MM.1S (cell line): ENCODE data around the gene CAMK1G.

ENCODE experiments used
- DNase-seq: peaks from one replicate; pipeline ENCODE4 v3.0.0-alpha.2; 2015
- H2AFZ ChIP-seq: fragments of 300-600 bp; sonication (generic); 2 replicates; pipeline ENCODE4 v1.6.0; 2016; ENCODE audit warnings: antibody characterized with exemption, low read length
- H3F3A ChIP-seq: fragments of 300-600 bp; sonication (generic); 2 replicates; pipeline ENCODE4 v1.6.1; 2016; ENCODE audit warnings: mild to moderate bottlenecking, antibody characterized with exemption, low read length, moderate library complexity, mixed read lengths; ENCODE audit not compliant: insufficient read depth
- H3K27ac ChIP-seq: fragments of 300-600 bp; sonication (generic); 2 replicates; pipeline ENCODE4 v1.5.1; 2016; ENCODE audit warnings: mild to moderate bottlenecking, low read length
- H3K27me3 ChIP-seq: fragments of 300-600 bp; sonication (generic); replicated peaks from 2 replicates; pipeline ENCODE4 v1.6.0; 2016; ENCODE audit warnings: low read length; ENCODE audit not compliant: insufficient read depth
- H3K36me3 ChIP-seq: fragments of 300-600 bp; sonication (generic); replicated peaks from 2 replicates; pipeline ENCODE4 v1.6.1; 2016; ENCODE audit warnings: mild to moderate bottlenecking, low read length, mixed read lengths; ENCODE audit not compliant: insufficient read depth
- H3K4me1 ChIP-seq: fragments of 300-600 bp; sonication (generic); 2 replicates; pipeline ENCODE4 v1.6.1; 2016; ENCODE audit warnings: low read length, mixed read lengths
- H3K4me2 ChIP-seq: fragments of 300-600 bp; sonication (generic); 2 replicates; pipeline ENCODE4 v1.6.0; 2016; ENCODE audit warnings: low read depth, low read length
- H3K4me3 ChIP-seq: fragments of 300-600 bp; sonication (generic); 2 replicates; pipeline ENCODE4 v1.5.1; 2016; ENCODE audit warnings: low read length, mixed read lengths
- H3K79me2 ChIP-seq: fragments of 300-600 bp; sonication (generic); 2 replicates; pipeline ENCODE4 v1.6.1; 2016; ENCODE audit warnings: mixed run types, low read length, mixed read lengths
- H3K9ac ChIP-seq: fragments of 300-600 bp; sonication (generic); 2 replicates; pipeline ENCODE4 v1.6.1; 2016; ENCODE audit warnings: low read length, mixed read lengths
- H3K9me2 ChIP-seq: fragments of 300-600 bp; sonication (generic); replicated peaks from 2 replicates; pipeline ENCODE4 v1.6.1; 2016; ENCODE audit warnings: mild to moderate bottlenecking, low read length, mixed read lengths; ENCODE audit not compliant: insufficient read depth
- H3K9me3 ChIP-seq: fragments of 300-600 bp; sonication (generic); replicated peaks from 2 replicates; pipeline ENCODE4 v1.6.1; 2016; ENCODE audit warnings: mild to moderate bottlenecking, low read length, mixed read lengths; ENCODE audit not compliant: insufficient read depth
- H4K20me1 ChIP-seq: fragments of 300-600 bp; sonication (generic); 2 replicates; pipeline ENCODE4 v1.6.1; 2016; ENCODE audit warnings: mild to moderate bottlenecking, low read length, moderate library complexity, mixed read lengths; ENCODE audit not compliant: insufficient read depth
- CTCF ChIP-seq: fragments of 300-600 bp; sonication (generic); IDR thresholded peaks from 2 replicates; pipeline ENCODE4 v1.5.1; 2016; ENCODE audit warnings: antibody characterized with exemption, low read length, mixed read lengths
- EZH2 ChIP-seq: fragments of 300-600 bp; sonication (generic); optimal IDR thresholded peaks from 2 replicates; pipeline ENCODE3; 2017; ENCODE audit warnings: low read depth, mild to moderate bottlenecking, antibody characterized with exemption, low read length, mixed read lengths
- EZH2phosphoT487 ChIP-seq: fragments of 300-600 bp; sonication (generic); IDR thresholded peaks from 2 replicates; pipeline ENCODE4 v1.6.1; 2018; ENCODE audit warnings: antibody characterized with exemption, low read length

CAMK1G gene

GRCh38 chr1:209627027-209627731, 43.7 kb downstream of the CAMK1G start:
- Histone ChIP-seq H3K4me2 (no peak overlapping the region), H2AFZ (peak overlapping the region; percentile 40; the same call in 1 of the 2 replicates), H3K27me3 (no peaks in the 10 kb centered on the region), H3F3A (no peaks in the 10 kb centered on the region), H3K9me3 (no peaks in the 10 kb centered on the region), H3K27ac (no peak overlapping the region), H3K36me3 (no peaks in the 10 kb centered on the region), H3K9me2 (no peaks in the 10 kb centered on the region), H3K79me2 (no peaks in the 10 kb centered on the region), H3K4me1 (no peaks in the 10 kb centered on the region), H4K20me1 (no peaks in the 10 kb centered on the region), H3K9ac (no peak overlapping the region), H3K4me3 (no peak overlapping the region)
- no peak for TF ChIP-seq CTCF
- TF ChIP-seq EZH2 = no peak
- no peak for TF ChIP-seq EZH2phosphoT487
- no peak for DNase-seq

- Histone ChIP-seq H3K27me3 (no peaks in the 10 kb centered on the region), H3F3A (no peaks in the 10 kb centered on the region), H3K4me1 (no peaks in the 10 kb centered on the region), H3K9ac (no peak overlapping the region), H3K4me2 (no peak overlapping the region), H3K27ac (no peak overlapping the region), H3K9me3 (no peaks in the 10 kb centered on the region), H3K4me3 (no peak overlapping the region), H3K36me3 (no peaks in the 10 kb centered on the region), H3K9me2 (no peaks in the 10 kb centered on the region), H4K20me1 (no peaks in the 10 kb centered on the region), H2AFZ (peak overlapping the region; percentile 40; the same call in 1 of the 2 replicates), H3K79me2 (no peaks in the 10 kb centered on the region)
- TF ChIP-seq EZH2phosphoT487 (no peak), CTCF (peak; percentile 100)
- DNase-seq = peak; percentile 75
Observed at GRCh38 chr1:209627732-209628196, 44.2 kb downstream of the CAMK1G start.

GRCh38 chr1:209628618-209629299, 45.2 kb downstream of the CAMK1G start:
- Histone ChIP-seq H3K36me3 (no peaks in the 10 kb centered on the region), H3K9me2 (no peaks in the 10 kb centered on the region), H3K27me3 (no peaks in the 10 kb centered on the region), H3K4me3 (no peak overlapping the region), H3F3A (peaks cover 4% of the 10 kb centered on the region; the same call in 1 of the 2 replicates), H3K9me3 (no peaks in the 10 kb centered on the region), H2AFZ (no peak overlapping the region), H3K27ac (no peak overlapping the region), H3K9ac (no peak overlapping the region), H3K4me2 (no peak overlapping the region), H3K4me1 (peaks cover 8% of the 10 kb centered on the region), H4K20me1 (no peaks in the 10 kb centered on the region), H3K79me2 (no peaks in the 10 kb centered on the region)
- TF ChIP-seq EZH2phosphoT487 (no peak), EZH2 (no peak), CTCF (no peak)
- no peak for DNase-seq
